Thoracic aorta (tissue), 2 donors: ENCODE measurements around the gene COL9A2. TPM values are rescaled to one million over a fixed set of nuclear protein-coding genes. Genes with fewer than 3 reads are reported as not detected.

ENCODE experiments used
- ATAC-seq: fragments of 150-250 bp; one replicate; pipeline ENCODE4 v1.8.0; 2017; ENCODE audit warnings: low read depth; ENCODE audit not compliant: insufficient number of reproducible peaks, low FRiP score
- DNase-seq: peaks from one replicate; pipeline ENCODE4 v3.0.0-alpha.2; 2020; ENCODE audit warnings: low spot score
- H3K27ac ChIP-seq, 2 donors: fragments of 200-600 bp; sonication (generic); 1 replicate in 1 of 2; 2 replicates in 1 of 2; pipeline ENCODE4 v1.5.1; 2016; ENCODE audit warnings: mild to moderate bottlenecking in 2 of 2, moderate library complexity in 2 of 2
- H3K27me3 ChIP-seq: fragments of 200-600 bp; sonication (generic); replicated peaks from 2 replicates; pipeline ENCODE4 v1.6.0; 2016; ENCODE audit warnings: mild to moderate bottlenecking; ENCODE audit not compliant: insufficient read depth
- H3K36me3 ChIP-seq: fragments of 200-600 bp; sonication (generic); one replicate; pipeline ENCODE4 v1.5.1; 2016
- H3K4me1 ChIP-seq, 2 donors: fragments of 200-600 bp; sonication (generic); 1 replicate in 1 of 2; 2 replicates in 1 of 2; pipeline versions ENCODE4 v1.5.1 to v1.6.0; 2016; ENCODE audit warnings: low read depth in 2 of 2, mild to moderate bottlenecking in 1 of 2; ENCODE audit not compliant: control insufficient read depth in 1 of 2
- H3K4me3 ChIP-seq: fragments of 200-600 bp; sonication (generic); 2 replicates; pipeline ENCODE4 v1.5.1; 2016; ENCODE audit warnings: mild to moderate bottlenecking
- H3K9me3 ChIP-seq: fragments of 200-600 bp; sonication (generic); 2 replicates; pipeline ENCODE4 v1.5.1; 2016
- CTCF ChIP-seq: fragments of 200-600 bp; sonication (generic); IDR thresholded peaks from one replicate; pipeline ENCODE4 v1.5.1; 2019; ENCODE audit warnings: antibody characterized with exemption
- total RNA-seq, 2 donors: library from RNA; depleted of rRNA; stranded (reverse); fragments of >200 nt; gene quantifications; one replicate each; pipeline versions ENCODE4 v1.1.0 to v1.2.3, GENCODE V29; 2016

COL9A2 gene
- total RNA-seq, 2 donors from 2014 or later: 16.7 to 36.4 TPM

GRCh38 chr1:40267767-40268187, 49.3 kb downstream of the COL9A2 start:
- DNase-seq: no peak
- H3K27ac ChIP-seq: peak overlapping the region; percentile 86 to 94
- peaks cover 28 to 78% of the 10 kb centered on the region in 2 donors for H3K4me1 ChIP-seq
- H3K4me3 ChIP-seq: peak overlapping the region; percentile 22
- TF ChIP-seq CTCF: no peak
- no peaks in the 10 kb centered on the region for H3K9me3 ChIP-seq
- no peaks in the 10 kb centered on the region for H3K27me3 ChIP-seq
- ATAC-seq: peak; percentile 73
- peaks cover 25% of the 10 kb centered on the region for H3K36me3 ChIP-seq

- no peaks in the 10 kb centered on the region for H3K27me3 ChIP-seq
- ATAC-seq (no peak), DNase-seq (no peak)
- peak overlapping the region; percentile 86 to 94 for H3K27ac ChIP-seq
- no peak overlapping the region for H3K4me3 ChIP-seq
- H3K36me3 ChIP-seq: peaks cover 25% of the 10 kb centered on the region
- no peaks in the 10 kb centered on the region for H3K9me3 ChIP-seq
- TF ChIP-seq CTCF: no peak
- H3K4me1 ChIP-seq: peaks cover 36 to 86% of the 10 kb centered on the region in 2 donors
Measured at GRCh38 chr1:40266786-40267535, 50.1 kb downstream of the COL9A2 start.

- Histone ChIP-seq H3K27me3 (no peaks in the 10 kb centered on the region), H3K36me3 (peaks cover 25% of the 10 kb centered on the region), H3K9me3 (no peaks in the 10 kb centered on the region), H3K4me1 (peaks cover 44 to 92% of the 10 kb centered on the region in 2 donors), H3K27ac (peak overlapping the region; percentile 86 to 94), H3K4me3 (no peak overlapping the region)
- no peak for ATAC-seq
- TF ChIP-seq CTCF: no peak
- no peak for DNase-seq
Measured at GRCh38 chr1:40265919-40266318, 51.2 kb downstream of the COL9A2 start.

- H3K27me3 ChIP-seq: no peaks in the 10 kb centered on the region
- no peak overlapping the region for H3K4me3 ChIP-seq
- no peak for DNase-seq
- TF ChIP-seq CTCF: no peak
- no peaks in the 10 kb centered on the region for H3K9me3 ChIP-seq
- H3K4me1 ChIP-seq: peaks cover 45 to 92% of the 10 kb centered on the region in 2 donors
- peak overlapping the region; percentile 86 to 94 for H3K27ac ChIP-seq
- H3K36me3 ChIP-seq: peaks cover 19% of the 10 kb centered on the region
- ATAC-seq: no peak
Measured at GRCh38 chr1:40265298-40265697, 51.8 kb downstream of the COL9A2 start.

GRCh38 chr1:40264354-40264781, 52.7 kb downstream of the COL9A2 start:
- peak overlapping the region; percentile 86 to 94 for H3K27ac ChIP-seq
- H3K27me3 ChIP-seq: no peaks in the 10 kb centered on the region
- H3K9me3 ChIP-seq: no peaks in the 10 kb centered on the region
- H3K36me3 ChIP-seq: peaks cover 10% of the 10 kb centered on the region
- ATAC-seq (peak; percentile 45), DNase-seq (no peak)
- no peak for TF ChIP-seq CTCF
- H3K4me1 ChIP-seq: peaks cover 48 to 94% of the 10 kb centered on the region in 2 donors
- peak overlapping the region; percentile 45 for H3K4me3 ChIP-seq
